Cardiac muscle cell (in vitro differentiated cells and primary cell): ENCODE results near the gene PAK4. TPM values are rescaled to one million over a fixed set of nuclear protein-coding genes. Genes with fewer than 3 reads are reported as not detected.

Source experiments
- DNase-seq, 2 donors: peaks; one replicate each; pipeline versions ENCODE4 v3.0.0 to v3.0.0-alpha.2; 2010 to 2017; ENCODE audit warnings: low read depth in 1 of 2, low spot score in 1 of 2
- H3K27ac ChIP-seq: fragments of 200-600 bp; sonication (generic); 2 replicates; pipeline ENCODE4 v1.5.1; 2016
- H3K27me3 ChIP-seq: fragments of 200-600 bp; sonication (generic); 2 replicates; pipeline ENCODE4 v1.6.0; 2016; ENCODE audit warnings: control low read depth
- H3K36me3 ChIP-seq: fragments of 200-600 bp; sonication (generic); 2 replicates; pipeline ENCODE4 v1.5.1; 2016; ENCODE audit warnings: control low read depth
- H3K4me1 ChIP-seq: fragments of 200-600 bp; sonication (generic); 2 replicates; pipeline ENCODE4 v1.8.1; 2017; ENCODE audit warnings: low read depth, mild to moderate bottlenecking, mixed run types
- H3K4me3 ChIP-seq: fragments of 200-600 bp; sonication (generic); 2 replicates; pipeline ENCODE4 v1.5.1; 2016; ENCODE audit warnings: mild to moderate bottlenecking
- H3K9me3 ChIP-seq: fragments of 200-600 bp; sonication (generic); 2 replicates; pipeline ENCODE4 v1.5.1; 2017; ENCODE audit warnings: low read depth, mild to moderate bottlenecking, control low read depth
- CTCF ChIP-seq: IDR thresholded peaks from 2 replicates; pipeline ENCODE4 v1.5.1; 2012; ENCODE audit warnings: low read depth, mild to moderate bottlenecking, low read length
- polyA plus RNA-seq: library from polyadenylated mRNA; unstranded; fragments of >200 nt; fragmentation: Nextera tagmentation; extraction: Ambion mirVana; gene quantifications from 2 replicates; pipeline ENCODE4 v1.2.1, GENCODE V29; 2016
- total RNA-seq: library from RNA; depleted of rRNA; stranded (reverse); fragments of >200 nt; gene quantifications from 2 replicates; pipeline ENCODE4 v1.2.3, GENCODE V29; 2016

Gene PAK4
- total and polyA plus RNA-seq, 2 experiments from 2014 or later, result 32.5 to 57.9 TPM

GRCh38 chr19:39157997-39158389 is 32.4 kb downstream of the PAK4 start:
- Histone ChIP-seq H3K27me3 (no peaks in the 10 kb centered on the region), H3K36me3 (no peaks in the 10 kb centered on the region), H3K9me3 (no peaks in the 10 kb centered on the region), H3K27ac (no peak overlapping the region), H3K4me1 (peaks cover 17% of the 10 kb centered on the region), H3K4me3 (no peak overlapping the region)
- DNase-seq, result no peak
- TF ChIP-seq CTCF, result no peak

GRCh38 chr19:39158646-39159260 is 33.2 kb downstream of the PAK4 start:
- no peak for TF ChIP-seq CTCF
- no peak for DNase-seq
- H3K4me1 ChIP-seq, result peaks cover 17% of the 10 kb centered on the region
- H3K27me3 ChIP-seq, result no peaks in the 10 kb centered on the region
- no peak overlapping the region for H3K4me3 ChIP-seq
- no peak overlapping the region for H3K27ac ChIP-seq
- H3K36me3 ChIP-seq, result no peaks in the 10 kb centered on the region
- H3K9me3 ChIP-seq, result no peaks in the 10 kb centered on the region

DNA sequence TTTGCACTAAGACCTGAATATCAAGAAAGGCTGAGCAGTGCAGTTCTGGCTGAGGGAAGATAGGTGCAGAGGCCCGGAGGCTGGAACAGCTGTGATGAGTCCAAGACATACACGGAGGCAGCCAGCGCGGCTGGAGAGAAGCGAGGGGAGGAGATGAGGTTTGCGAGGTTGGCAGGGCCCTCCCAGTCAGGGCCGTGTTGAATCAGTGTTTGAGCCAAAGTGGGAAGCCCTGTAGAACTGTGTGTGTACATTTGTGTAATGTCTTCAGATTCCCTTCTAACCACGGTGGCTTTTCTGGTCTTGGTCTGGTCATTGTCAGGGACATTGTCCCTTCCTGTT is 34.9 kb downstream of the PAK4 start:
- peak in 1 of 2 donors; percentile 84 for DNase-seq
- peaks cover 14% of the 10 kb centered on the region for H3K4me1 ChIP-seq
- H3K27ac ChIP-seq, result no peak overlapping the region

DNA sequence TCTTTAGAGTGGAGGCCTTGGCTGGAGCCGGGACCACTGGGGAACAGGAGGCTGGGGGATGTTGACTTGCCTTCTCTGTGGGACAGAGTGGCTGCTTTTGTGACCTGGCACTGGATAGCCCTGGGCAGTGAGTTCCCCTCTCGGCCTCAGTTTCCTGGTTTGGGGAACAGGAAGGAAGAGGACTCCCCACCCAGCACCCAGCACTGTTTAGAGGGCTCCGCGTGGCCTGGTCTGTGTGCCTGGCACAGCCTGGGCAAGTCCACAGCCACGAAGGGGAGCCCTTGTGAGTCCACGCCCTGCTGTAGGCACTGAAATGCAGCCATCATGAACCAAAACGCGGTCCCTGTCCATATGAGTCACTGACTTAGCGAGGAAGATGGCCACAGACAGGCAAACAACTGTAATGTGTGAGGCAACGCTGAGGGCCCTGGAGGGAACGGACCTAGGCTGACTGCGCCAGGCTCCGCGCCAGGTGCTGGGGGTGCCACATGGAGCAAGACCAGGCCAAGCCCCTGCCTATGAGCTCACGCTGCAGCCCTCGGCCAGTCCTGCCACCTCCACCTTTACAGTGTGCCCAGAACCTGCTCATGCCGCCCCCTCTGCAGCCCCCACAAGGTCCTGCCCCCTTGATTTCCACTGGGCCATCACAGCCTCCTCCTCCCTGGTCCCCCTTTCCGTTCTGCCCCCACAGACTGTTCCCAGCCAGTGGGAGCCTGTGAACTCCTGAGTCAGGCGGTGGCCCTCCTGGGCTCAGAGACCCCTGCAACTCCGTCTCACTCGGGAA is 35.5 kb downstream of the PAK4 start:
- no peaks in the 10 kb centered on the region for H3K27me3 ChIP-seq
- peak in 1 of 2 donors; percentile 21 for DNase-seq
- no peaks in the 10 kb centered on the region for H3K9me3 ChIP-seq
- no peak overlapping the region for H3K27ac ChIP-seq
- no peaks in the 10 kb centered on the region for H3K36me3 ChIP-seq
- TF ChIP-seq CTCF, result no peak
- no peak overlapping the region for H3K4me3 ChIP-seq
- peaks cover 14% of the 10 kb centered on the region for H3K4me1 ChIP-seq

More for the DNA sequence above, 34.9 kb downstream of the PAK4 start:
- Histone ChIP-seq H3K27me3 (no peaks in the 10 kb centered on the region), H3K9me3 (no peaks in the 10 kb centered on the region), H3K36me3 (no peaks in the 10 kb centered on the region), H3K4me3 (no peak overlapping the region)
- TF ChIP-seq CTCF, result no peak

GRCh38 chr19:39162441-39163043 is 37.0 kb downstream of the PAK4 start:
- no peak for DNase-seq
- no peak overlapping the region for H3K27ac ChIP-seq

More at GRCh38 chr19:39162441-39163043, 37.0 kb downstream of the PAK4 start:
- H3K36me3 ChIP-seq, result no peaks in the 10 kb centered on the region
- no peaks in the 10 kb centered on the region for H3K9me3 ChIP-seq
- no peak for TF ChIP-seq CTCF
- no peaks in the 10 kb centered on the region for H3K27me3 ChIP-seq
- H3K4me1 ChIP-seq, result peaks cover 16% of the 10 kb centered on the region
- no peak overlapping the region for H3K4me3 ChIP-seq
